ENCODE measurements around the gene LNX2. TPM values are rescaled to one million over a fixed set of nuclear protein-coding genes. Genes with fewer than 3 reads are reported as not detected.

Gene LNX2
- total RNA-seq, 1 donor from 2014 or later: 33.7 TPM

DNA sequence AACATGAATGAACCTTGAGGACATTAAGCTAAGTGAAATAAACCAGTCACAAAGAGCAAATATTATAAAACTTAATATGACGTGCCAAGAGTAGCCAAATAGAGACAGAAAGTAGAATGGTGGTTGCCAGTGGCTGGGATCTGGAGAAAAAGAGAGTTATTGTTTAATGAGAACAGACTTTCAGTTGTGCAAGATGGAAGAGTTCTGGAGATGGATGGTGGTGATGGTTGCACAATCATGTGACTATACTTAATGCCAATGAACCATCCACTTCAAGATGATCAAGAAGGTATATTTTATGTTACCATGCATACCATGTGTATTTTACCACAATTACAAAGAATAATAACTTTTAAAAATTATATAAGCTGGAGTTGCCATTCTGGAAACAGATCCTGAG lies 104.2 kb downstream of the LNX2 start:
- H3K4me1 Mint-ChIP-seq (ENCODE audit: low read depth): no peaks in the 10 kb centered on the region
- H3K9me3 Mint-ChIP-seq (ENCODE audit: low read depth): no peaks in the 10 kb centered on the region
- H3K4me3 Mint-ChIP-seq (ENCODE audit: low read depth): no peak overlapping the region
- DNase-seq (ENCODE audit: low spot score, unreplicated experiment): no peak
- H3K27me3 Mint-ChIP-seq: peaks cover 18% of the 10 kb centered on the region
- TF ChIP-seq, protein P1, sequence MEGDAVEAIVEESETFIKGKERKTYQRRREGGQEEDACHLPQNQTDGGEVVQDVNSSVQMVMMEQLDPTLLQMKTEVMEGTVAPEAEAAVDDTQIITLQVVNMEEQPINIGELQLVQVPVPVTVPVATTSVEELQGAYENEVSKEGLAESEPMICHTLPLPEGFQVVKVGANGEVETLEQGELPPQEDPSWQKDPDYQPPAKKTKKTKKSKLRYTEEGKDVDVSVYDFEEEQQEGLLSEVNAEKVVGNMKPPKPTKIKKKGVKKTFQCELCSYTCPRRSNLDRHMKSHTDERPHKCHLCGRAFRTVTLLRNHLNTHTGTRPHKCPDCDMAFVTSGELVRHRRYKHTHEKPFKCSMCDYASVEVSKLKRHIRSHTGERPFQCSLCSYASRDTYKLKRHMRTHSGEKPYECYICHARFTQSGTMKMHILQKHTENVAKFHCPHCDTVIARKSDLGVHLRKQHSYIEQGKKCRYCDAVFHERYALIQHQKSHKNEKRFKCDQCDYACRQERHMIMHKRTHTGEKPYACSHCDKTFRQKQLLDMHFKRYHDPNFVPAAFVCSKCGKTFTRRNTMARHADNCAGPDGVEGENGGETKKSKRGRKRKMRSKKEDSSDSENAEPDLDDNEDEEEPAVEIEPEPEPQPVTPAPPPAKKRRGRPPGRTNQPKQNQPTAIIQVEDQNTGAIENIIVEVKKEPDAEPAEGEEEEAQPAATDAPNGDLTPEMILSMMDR (IDR thresholded peaks at IDR 0.05; ENCODE audit: unreplicated experiment): no peak
- no peak overlapping the region for H3K27ac Mint-ChIP-seq
- H3K36me3 Mint-ChIP-seq (ENCODE audit: insufficient read depth): no peaks in the 10 kb centered on the region

DNA sequence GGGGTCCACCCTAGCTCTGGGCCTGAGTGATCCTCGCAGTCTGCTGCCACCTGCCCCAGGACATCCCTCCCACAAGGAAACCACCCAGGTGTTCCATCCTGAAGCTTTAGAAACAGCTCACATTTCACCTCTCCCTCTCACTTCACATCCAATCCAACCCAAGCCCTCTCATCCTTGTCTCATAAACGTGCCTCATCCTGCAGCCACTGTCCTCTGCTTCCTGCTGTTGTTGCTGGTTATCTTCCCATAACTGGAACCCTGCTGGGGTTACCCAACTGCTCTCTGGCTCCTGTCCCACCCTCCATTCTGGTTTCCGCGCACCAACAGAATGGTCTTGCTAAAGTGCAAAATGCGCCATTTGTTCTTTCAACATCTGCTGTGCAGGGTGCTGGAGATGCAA lies 110.2 kb downstream of the LNX2 start:
- TF ChIP-seq, protein P1 (IDR thresholded peaks at IDR 0.05; ENCODE audit: unreplicated experiment): no peak
- H3K4me1 Mint-ChIP-seq (ENCODE audit: low read depth): no peaks in the 10 kb centered on the region
- no peak for DNase-seq (ENCODE audit: low spot score, unreplicated experiment)
- H3K27ac Mint-ChIP-seq: no peak overlapping the region
- H3K36me3 Mint-ChIP-seq (ENCODE audit: insufficient read depth): no peaks in the 10 kb centered on the region
- peaks cover 26% of the 10 kb centered on the region for H3K27me3 Mint-ChIP-seq
- H3K4me3 Mint-ChIP-seq (ENCODE audit: low read depth): no peak overlapping the region
- H3K9me3 Mint-ChIP-seq (ENCODE audit: low read depth): no peaks in the 10 kb centered on the region

DNA sequence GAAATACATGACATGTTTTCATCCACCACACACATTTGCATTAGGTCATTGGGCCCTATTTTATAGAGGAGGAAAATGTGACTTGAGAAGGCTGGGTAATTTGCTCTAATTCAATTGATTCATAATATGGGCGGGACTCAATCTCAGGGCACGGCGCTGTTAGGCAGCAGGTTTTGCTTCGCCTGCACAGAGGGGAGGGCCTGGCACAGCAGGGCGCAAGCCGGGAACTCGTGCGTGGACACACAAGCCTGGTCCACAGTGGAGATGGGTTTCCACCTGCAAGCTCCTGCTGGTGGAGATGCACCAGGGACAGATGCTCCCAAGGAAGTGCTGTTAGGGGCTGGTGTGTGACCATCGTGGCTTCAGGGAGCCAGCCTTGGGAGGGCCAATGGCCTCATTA lies 111.5 kb downstream of the LNX2 start:
- H3K4me1 Mint-ChIP-seq (ENCODE audit: low read depth): peaks cover 3% of the 10 kb centered on the region
- no peak overlapping the region for H3K27ac Mint-ChIP-seq
- H3K4me3 Mint-ChIP-seq (ENCODE audit: low read depth): no peak overlapping the region
- peaks cover 26% of the 10 kb centered on the region for H3K27me3 Mint-ChIP-seq
- H3K9me3 Mint-ChIP-seq (ENCODE audit: low read depth): no peaks in the 10 kb centered on the region
- TF ChIP-seq, protein P1 (IDR thresholded peaks at IDR 0.05; ENCODE audit: unreplicated experiment): no peak
- no peak for DNase-seq (ENCODE audit: low spot score, unreplicated experiment)
- no peaks in the 10 kb centered on the region for H3K36me3 Mint-ChIP-seq (ENCODE audit: insufficient read depth)

DNA sequence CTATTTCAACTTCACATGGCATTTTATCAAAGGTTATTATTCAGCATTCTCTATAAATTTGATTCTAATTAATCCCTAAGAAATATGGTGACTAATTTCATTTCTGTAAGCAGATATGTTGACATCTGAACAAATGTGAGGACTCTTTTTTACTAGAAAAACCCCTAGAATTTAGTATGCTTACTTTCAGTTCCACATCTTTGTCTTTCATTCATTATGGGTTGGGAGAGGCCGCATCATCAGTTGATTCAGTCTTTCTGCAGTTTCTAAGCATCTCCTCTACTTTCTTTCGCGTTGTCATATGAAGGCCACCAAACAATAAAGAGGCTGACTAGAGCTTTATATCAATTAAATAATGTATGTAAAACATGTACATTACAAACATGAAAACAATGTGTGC lies 114.5 kb downstream of the LNX2 start:
- Mint-ChIP-seq H3K36me3 (ENCODE audit: insufficient read depth) (no peaks in the 10 kb centered on the region), H3K27me3 (peaks cover 21% of the 10 kb centered on the region), H3K4me3 (ENCODE audit: low read depth) (no peak overlapping the region), H3K9me3 (ENCODE audit: low read depth) (no peaks in the 10 kb centered on the region), H3K4me1 (ENCODE audit: low read depth) (peaks cover 3% of the 10 kb centered on the region), H3K27ac (no peak overlapping the region)
- TF ChIP-seq, protein P1 (IDR thresholded peaks at IDR 0.05; ENCODE audit: unreplicated experiment): no peak
- no peak for DNase-seq (ENCODE audit: low spot score, unreplicated experiment)

DNA sequence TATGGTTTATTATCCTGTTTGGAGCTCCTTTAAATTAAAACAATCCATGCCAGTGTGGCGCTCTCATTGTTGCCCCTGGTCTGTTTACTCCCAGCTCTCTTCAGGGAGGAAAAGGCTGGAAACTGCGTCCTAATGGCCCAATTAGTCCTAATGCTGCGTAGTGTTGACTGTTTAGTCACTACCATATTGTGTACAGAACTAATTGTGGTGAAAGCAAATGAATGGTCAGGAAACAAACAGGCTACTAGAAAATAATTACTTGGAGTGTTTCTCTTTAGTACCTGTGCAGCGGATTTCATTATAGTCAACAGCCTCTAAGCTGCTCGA lies 115.5 kb downstream of the LNX2 start:
- DNase-seq (ENCODE audit: low spot score, unreplicated experiment): no peak
- Mint-ChIP-seq H3K27me3 (peaks cover 14% of the 10 kb centered on the region), H3K36me3 (ENCODE audit: insufficient read depth) (no peaks in the 10 kb centered on the region), H3K4me3 (ENCODE audit: low read depth) (no peak overlapping the region), H3K9me3 (ENCODE audit: low read depth) (no peaks in the 10 kb centered on the region), H3K4me1 (ENCODE audit: low read depth) (peaks cover 5% of the 10 kb centered on the region), H3K27ac (no peak overlapping the region)
- TF ChIP-seq, protein P1 (IDR thresholded peaks at IDR 0.05; ENCODE audit: unreplicated experiment): no peak
